GM18499 (cell line): ENCODE results near the gene BPIFB2.

Experiments used
- ATAC-seq: cut with Tn5 transposase; IDR thresholded peaks from one replicate; pipeline ENCODE4 v1.9.1; 2021; ENCODE audit warnings: moderate number of reproducible peaks; ENCODE audit not compliant: insufficient read depth, unreplicated experiment

The BPIFB2 gene

DNA sequence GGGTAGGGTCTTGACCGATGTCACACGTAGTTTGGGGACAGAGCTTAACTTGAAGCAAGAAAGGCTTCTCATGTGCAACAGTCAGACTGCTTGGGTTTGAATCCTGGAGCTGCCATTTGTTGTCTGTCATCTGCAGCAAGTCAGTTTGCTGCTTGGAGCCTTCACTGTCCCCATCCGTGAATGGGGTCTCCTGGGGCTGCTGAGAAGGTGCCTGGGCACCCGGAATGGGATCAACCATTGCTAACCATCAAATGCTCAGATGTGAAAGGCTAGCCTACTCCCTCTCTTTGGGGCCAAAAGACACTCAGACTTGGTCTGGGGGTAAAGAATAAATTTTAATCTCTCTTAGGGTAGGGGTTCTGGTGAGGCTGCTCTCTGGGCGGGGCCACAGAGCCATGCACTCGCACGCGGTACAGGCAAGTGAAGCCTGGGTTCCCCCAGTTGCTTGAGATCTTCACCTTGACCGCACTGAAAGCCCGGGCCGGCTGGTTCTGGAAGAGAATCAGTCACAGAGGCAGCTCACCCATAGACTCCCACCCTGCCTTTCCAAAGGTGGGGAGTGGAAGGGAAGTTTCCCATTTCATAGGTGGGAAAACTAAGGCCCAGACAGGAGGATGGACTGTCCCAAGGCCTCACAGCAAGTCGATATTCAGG lies 23.9 kb upstream of the BPIFB2 start:
- no peak for ATAC-seq

DNA sequence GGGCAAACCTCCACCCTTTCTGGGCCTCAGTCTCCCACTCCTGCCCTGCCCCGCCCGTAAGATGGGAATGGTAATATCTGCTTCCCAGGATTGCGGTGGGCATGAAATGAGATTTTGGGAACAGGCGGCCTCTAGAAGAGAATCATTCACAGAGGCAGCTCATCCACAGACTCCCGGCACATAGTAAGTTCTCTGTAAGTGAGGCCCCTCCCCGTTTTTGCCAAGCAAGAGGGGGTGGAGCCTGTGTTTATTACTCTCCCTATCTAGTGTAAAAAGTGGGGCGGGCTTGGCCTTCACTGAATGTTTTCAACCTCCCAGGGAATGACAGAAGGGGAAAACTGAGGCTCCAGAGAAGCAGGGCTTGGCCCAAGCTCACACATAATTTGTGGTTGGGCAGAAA lies 23.3 kb upstream of the BPIFB2 start:
- no peak for ATAC-seq

DNA sequence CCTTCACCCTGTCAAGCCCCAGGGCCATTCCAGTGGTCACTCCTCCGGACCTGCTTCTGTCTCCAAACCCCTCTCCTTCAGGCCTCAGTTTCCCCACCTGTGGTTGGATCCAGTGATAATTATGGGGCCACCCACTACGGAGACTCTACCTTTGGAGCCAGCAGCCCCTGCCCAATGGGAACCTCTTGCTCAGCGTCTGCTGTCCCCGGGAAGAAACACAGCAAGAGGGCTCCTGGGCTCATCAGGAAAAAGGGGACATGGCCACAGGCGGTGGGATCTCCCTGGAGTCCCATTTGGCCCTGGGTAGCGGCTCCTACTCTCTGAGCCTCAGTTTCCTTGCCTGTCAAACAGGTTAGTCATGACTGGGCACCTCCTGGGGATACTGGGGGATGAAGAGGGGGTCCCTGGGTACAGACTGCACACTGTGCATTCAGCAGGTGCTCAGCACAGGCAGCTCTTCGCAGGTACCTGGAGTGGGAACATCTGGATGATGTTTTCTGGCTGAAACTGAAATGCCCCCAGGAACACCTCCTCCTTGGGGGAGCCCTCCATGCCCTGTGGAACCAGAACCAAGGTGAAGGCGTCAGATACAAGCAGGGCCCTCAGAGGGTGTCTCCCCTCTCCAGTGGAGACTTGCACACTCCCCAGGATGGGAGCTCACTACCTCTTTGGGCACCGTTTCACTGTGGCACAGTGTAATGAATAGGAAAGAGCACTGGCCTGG lies 22.7 kb upstream of the BPIFB2 start:
- ATAC-seq, result no peak

- no peak for ATAC-seq
Measured at GRCh38 chr20:32985596-32985995, 21.9 kb upstream of the BPIFB2 start.

DNA sequence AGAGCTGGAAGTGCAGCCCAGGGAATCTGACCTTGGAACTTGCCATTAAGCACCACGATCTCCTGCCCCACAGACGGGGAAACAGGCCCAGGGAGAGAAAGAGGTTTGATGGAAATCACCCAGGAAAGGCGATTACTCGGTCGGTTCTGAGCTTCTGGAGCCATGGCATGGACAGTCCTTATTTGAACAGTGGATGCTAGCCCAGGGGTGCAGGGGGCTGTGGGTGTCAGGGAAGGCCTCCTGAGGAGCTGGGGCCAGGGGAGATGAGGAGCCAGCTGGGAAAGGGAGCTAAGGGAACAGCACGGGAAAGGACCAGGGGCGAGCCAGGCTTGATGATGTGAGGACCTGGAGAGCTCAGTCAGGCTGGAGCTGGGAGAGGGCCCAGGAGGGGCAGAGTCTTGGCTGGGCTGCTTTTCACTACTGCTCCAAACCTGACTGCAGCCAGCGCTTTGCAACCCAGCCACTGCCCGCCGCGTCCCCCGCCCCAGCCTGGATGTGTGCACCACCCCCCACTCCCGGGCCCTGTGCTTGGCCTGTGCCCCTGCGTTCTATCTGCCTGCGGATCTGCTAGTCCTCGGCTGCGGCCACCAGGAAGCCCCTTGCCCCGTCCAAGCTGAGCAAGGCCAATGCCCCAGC lies 21.1 kb upstream of the BPIFB2 start:
- ATAC-seq, result no peak

DNA sequence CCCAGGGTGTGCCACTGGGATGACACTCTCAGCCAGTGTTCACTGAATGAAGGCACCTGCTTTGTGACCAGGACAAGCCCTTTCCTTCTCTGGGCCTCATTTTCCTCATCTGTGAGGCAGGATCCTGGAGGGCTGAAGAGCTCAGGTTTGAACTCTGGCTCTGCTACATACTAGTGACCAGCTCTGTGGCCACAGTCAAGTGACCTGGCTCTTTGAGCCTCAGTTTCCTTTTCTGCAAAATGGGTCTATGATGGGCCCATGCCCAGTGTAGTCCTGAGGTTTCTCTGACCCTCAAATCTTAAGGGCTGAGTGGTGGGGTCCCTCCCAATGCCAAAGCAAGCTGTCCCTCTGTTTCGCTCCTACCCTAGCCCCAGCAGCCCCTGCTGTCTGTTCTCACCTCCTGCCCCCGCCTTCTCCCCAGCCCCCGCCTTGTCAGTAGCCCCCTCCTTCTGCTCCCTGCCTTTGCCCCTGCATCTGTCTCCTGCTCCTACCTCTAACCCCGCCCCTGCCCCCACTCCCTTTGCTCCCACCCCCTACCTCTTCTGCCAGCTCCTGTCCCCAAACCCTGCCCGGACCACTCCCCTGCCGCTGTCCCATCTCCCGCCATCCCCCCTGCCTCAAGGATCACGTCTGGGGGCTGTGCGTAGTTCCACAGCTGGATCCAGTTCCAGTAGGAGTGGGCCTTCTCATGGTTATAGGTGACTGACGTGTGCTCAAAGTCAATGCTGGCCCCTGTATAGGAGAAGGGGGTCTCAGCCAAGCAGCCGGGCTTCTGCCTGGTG lies 20.3 kb upstream of the BPIFB2 start:
- no peak for ATAC-seq

- no peak for ATAC-seq
Measured at GRCh38 chr20:32988008-32988407, 19.5 kb upstream of the BPIFB2 start.

DNA sequence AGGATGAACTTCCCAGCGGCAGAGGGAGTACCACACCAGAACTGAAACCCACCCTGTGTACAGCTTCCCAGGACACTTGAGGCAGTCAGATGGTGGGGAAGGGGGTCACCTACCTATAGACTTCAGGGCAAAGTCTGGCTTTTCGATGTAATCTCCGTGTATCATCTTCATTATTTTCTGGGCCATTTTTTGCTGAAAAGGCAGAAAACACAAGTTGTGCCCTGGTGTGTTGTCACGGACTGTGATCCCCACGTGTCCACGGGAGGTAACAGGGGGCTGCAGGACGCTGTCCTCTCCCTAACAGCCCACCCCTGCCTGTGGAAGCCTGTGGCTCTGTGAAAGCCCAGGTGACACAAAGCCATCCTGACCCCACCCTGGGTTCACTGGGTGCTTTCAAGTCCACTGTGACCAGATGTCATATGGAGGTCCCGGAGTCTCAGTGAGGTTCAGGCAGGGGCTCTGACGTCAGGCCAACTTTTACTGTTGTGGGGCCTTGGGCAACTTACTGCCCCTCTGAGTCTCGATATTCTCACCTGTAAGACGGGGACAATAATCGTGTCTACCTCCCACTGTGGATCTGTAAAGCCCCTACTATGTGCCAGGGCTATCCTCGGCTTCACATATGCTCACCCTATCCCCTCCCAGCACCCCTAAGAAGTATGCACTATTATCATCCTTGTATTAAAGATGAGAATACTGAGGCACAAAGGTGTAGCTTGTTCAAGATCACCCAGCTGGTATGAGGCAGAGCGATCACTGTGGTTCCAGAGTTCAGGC lies 17.8 kb upstream of the BPIFB2 start:
- ATAC-seq, result no peak

- no peak for ATAC-seq
Measured at GRCh38 chr20:32990426-32990825, 17.1 kb upstream of the BPIFB2 start.

DNA sequence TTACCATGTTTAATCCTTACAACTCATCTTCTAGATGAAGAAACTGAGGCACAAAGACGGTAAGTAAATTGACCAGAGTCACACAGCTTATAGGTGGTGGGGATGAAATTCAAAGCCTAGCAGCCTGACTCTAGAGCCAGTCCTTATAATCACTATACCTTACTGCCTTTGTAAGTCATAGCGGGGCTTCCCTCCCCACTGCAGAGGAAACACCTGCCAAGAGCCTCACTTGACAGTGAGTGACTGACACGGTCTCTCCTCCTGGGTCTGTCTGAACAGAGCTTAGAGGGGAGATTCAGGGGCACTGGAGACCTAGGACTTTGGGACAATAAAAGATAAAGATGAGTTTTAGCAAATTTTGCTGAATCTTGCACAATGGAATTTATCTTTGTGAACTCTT lies 16.1 kb upstream of the BPIFB2 start:
- ATAC-seq, result no peak

DNA sequence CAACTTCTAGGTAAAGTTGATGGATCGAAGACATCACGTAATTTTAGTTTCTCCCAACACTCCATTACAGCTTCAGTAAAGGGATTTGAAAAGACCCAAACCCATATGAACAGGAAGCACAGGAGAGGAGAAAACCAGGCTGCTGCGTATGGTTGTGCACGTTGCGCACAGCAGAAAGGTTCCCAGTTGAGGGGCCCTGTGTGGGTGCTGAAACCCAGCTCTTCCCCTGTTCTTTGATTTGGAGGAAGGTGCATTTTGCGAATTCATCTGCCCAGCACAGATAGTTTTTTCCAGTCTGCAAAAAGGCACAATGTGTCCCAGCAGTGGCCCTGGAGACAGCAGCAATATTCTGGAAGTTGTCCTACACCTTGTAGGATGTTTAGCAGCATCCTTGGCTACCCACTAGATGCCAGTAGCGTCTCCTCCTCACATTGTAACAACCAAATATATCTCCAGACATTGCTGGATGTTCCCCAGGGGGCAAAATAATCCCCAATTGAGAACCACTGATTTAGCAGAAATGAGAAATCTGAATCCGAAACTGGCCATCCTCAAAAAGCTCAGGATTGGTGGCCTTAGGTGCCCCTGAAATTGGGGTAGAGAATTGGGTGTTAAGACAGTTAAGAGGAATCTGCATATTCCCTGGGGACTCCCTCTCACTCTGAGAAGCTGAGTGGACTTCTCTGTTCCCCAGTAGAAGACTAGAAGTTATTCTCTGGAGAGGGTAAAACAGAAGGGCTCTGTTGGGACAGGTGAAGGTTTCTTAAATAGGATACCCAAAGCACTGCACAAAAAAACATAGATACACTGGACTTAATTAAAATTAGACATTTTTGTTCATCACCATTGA lies 15.5 kb upstream of the BPIFB2 start:
- ATAC-seq, result no peak

GRCh38 chr20:32993496-32994050 lies 13.9 kb upstream of the BPIFB2 start:
- no peak for ATAC-seq

DNA sequence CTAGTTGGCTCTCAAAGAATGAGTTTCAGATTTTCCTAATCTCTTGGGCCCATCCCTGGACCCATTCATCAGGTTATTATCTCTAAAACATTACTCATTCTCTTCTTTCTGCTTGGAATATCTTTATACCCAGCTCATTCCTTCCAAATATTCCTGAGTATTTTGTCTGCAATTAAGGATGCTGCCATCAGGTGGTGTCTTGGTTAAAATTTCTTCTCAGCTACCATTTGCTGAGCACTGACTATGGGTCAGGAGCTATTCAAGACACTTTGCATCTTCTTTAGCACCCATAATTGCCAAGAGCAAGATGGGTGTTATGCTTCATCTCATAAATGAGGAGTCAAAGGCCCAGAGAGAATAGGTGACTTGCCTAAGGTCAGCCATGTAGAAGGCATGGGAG lies 11.7 kb upstream of the BPIFB2 start:
- no peak for ATAC-seq

GRCh38 chr20:32997431-32997830 lies 10.1 kb upstream of the BPIFB2 start:
- ATAC-seq, result no peak

- ATAC-seq, result no peak
Measured at GRCh38 chr20:32999603-33000250, 7.8 kb upstream of the BPIFB2 start.

GRCh38 chr20:33000802-33001466 lies 6.6 kb upstream of the BPIFB2 start:
- ATAC-seq, result no peak

GRCh38 chr20:33002087-33002808 lies 5.3 kb upstream of the BPIFB2 start:
- ATAC-seq, result no peak
